ENCODE results near the gene AFP. TPM values are rescaled to one million over a fixed set of nuclear protein-coding genes. Genes with fewer than 3 reads are reported as not detected.

The AFP gene
- total and polyA plus RNA-seq, 2 of the 4 experiments (the other 2 are of a cell fraction), result 0.87 to 1.3 TPM

DNA sequence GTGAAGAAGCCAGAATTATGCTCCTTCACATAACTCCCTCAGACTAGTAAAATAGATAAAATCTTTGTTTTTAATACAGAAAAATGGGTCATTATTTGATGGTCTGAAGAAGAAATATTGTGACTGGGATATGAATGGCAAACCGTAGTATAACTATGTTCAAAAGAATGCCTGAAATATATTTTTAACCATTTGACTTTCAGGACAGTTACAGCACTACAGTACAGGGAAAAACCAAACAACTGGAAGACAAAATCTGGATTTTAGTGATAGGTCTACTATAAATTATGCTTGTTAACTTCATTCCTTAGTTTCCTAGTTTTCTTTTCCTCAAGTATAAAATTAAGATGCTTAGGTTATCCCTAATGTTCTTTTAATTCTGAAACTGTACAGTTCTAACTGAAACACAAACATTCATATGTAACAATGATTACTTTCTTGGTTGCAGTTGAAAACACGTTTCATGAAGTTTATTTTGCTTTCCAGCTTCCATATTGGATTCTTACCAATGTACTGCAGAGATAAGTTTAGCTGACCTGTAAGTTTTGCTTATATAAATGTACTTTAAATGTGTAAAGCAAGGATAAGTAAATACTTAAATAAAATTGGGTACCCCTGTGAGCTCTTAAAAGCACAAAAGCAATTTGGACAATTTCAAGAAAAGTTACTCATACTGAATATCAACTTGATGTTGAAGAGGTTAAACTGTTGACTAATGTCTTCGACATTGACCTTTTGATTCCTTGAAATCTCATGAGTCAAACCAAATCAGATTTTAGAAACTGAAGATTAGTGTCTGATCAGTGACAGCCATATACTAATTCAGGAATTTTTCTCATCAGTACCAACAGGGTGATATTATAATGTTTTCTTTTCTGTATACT lies 895 bp downstream of the AFP start:
- dilution Hi-C loops (cut with HindIII; ENCODE audit: low sequenced_read_pairs, unreplicated experiment), result no loop called here
- intact Hi-C loops (cut with micrococcal nuclease), result no loop called here
- H3K36me3 ChIP-seq (ENCODE audit: control insufficient read depth, insufficient read depth, low read length), result no peaks in the 10 kb centered on the region
- no peak overlapping the region for H3K23ac ChIP-seq (ENCODE audit: low read depth, low read length)
- in situ Hi-C loops (cut with MboI; ENCODE audit: low sequenced_read_pairs), result no loop called here
- WGBS, 2 experiments (ENCODE audit: extremely low coverage in 2 of 2, insufficient read length in 1 of 2), result no CpG with 5 or more reads among the region's 3 CpGs
- no peak overlapping the region for H2AFZ ChIP-seq (replicated peaks; ENCODE audit: low read length, poor library complexity)
- H3K4me3 ChIP-seq (ENCODE audit: insufficient read depth, low read depth, low read length), result no peak overlapping the region
- no peaks in the 10 kb centered on the region for H3K9me1 ChIP-seq (ENCODE audit: insufficient read depth, low read length)
- no peak overlapping the region for H4K5ac ChIP-seq (ENCODE audit: low read depth, low read length)
- DNase-seq (no peak), ATAC-seq (ENCODE audit: low read depth) (no peak)
- no peak overlapping the region for H2BK15ac ChIP-seq (ENCODE audit: low read depth, low read length)
- no TSS peak for BruUV-seq (replicated peaks)
- H4K8ac ChIP-seq (ENCODE audit: low read depth in 2 of 2, low read length in 2 of 2), result no peak overlapping the region
- ChIA-PET CTCF (interaction anchor here (1.4 kb wide), 1 partner anchor 9 kb away, joined by 5 read pairs; no protein-coding TSS in a partner anchor), POLR2A (ENCODE audit: unreplicated experiment) (no interaction called here)
- H3K27me3 ChIP-seq (ENCODE audit: control insufficient read depth, insufficient read depth, low read length), result peaks cover 2% of the 10 kb centered on the region; the same call in 1 of the 2 replicates
- H2AK9ac ChIP-seq (replicated peaks; ENCODE audit: low read depth, low read length, poor library complexity), result no peak overlapping the region
- H3K9ac ChIP-seq (ENCODE audit: low read depth, low read length), result no peak overlapping the region
- no peak overlapping the region for H3K4ac ChIP-seq (ENCODE audit: low read depth, low read length)
- no peak overlapping the region for H3K27ac ChIP-seq (ENCODE audit: insufficient read depth, low read length)
- H3K56ac ChIP-seq (ENCODE audit: extremely low read depth, insufficient read depth, low read length), result no peak overlapping the region
- H3K4me2 ChIP-seq (ENCODE audit: low read depth, low read length), result no peak overlapping the region
- H4K20me1 ChIP-seq (ENCODE audit: insufficient read depth, low read length), result no peaks in the 10 kb centered on the region
- H3K4me1 ChIP-seq (ENCODE audit: control insufficient read depth, insufficient read depth, low read length), result no peaks in the 10 kb centered on the region
- no peak overlapping the region for H3K18ac ChIP-seq (ENCODE audit: low read depth, low read length)
- H3K9me3 ChIP-seq (ENCODE audit: control insufficient read depth, insufficient read depth, low read length), result no peaks in the 10 kb centered on the region
- no peak overlapping the region for H2BK5ac ChIP-seq (ENCODE audit: low read depth, low read length, poor library complexity, severe bottlenecking)
- no peak for TF ChIP-seq RAD21 (IDR thresholded peaks at IDR 0.05; ENCODE audit: low read length)
- no peak overlapping the region for H2BK20ac ChIP-seq (ENCODE audit: low read depth, low read length)
- H4K91ac ChIP-seq (ENCODE audit: insufficient read depth, low read depth, low read length), result no peak overlapping the region
- H2BK120ac ChIP-seq (ENCODE audit: low read depth, low read length), result no peak overlapping the region
- no peaks in the 10 kb centered on the region for H3K79me1 ChIP-seq (ENCODE audit: low read depth in 1 of 2, low read length in 2 of 2)
- H2AK5ac ChIP-seq (ENCODE audit: low read depth, low read length), result no peak overlapping the region
- no peak overlapping the region for H3K14ac ChIP-seq (replicated peaks; ENCODE audit: low read depth, low read length)
